IPS-18c (cell line): ENCODE measurements around the gene DGKK.

ENCODE experiments used
- H3K4me3 ChIP-seq: 2 replicates; pipeline ENCODE4 v1.7.0; 2013; ENCODE audit warnings: low read depth, mild to moderate bottlenecking, low read length, moderate library complexity; ENCODE audit not compliant: insufficient read depth
- H3K9me3 ChIP-seq: one replicate; pipeline ENCODE4 v1.6.1; 2013; ENCODE audit warnings: mild to moderate bottlenecking, low read length, moderate library complexity; ENCODE audit not compliant: control insufficient read depth, insufficient read depth

The DGKK gene

GRCh38 chrX:50447535-50447934, 23.1 kb downstream of the DGKK start:
- Histone ChIP-seq H3K9me3 (peaks cover 2% of the 10 kb centered on the region), H3K4me3 (no peak overlapping the region)

GRCh38 chrX:50442426-50443116, 28.1 kb downstream of the DGKK start:
- H3K9me3 ChIP-seq: no peaks in the 10 kb centered on the region
- no peak overlapping the region for H3K4me3 ChIP-seq

GRCh38 chrX:50436797-50437196, 33.8 kb downstream of the DGKK start:
- H3K4me3 ChIP-seq: no peak overlapping the region
- no peaks in the 10 kb centered on the region for H3K9me3 ChIP-seq

GRCh38 chrX:50432829-50433289, 37.8 kb downstream of the DGKK start:
- H3K4me3 ChIP-seq: no peak overlapping the region

GRCh38 chrX:50431623-50432022, 39.0 kb downstream of the DGKK start:
- no peak overlapping the region for H3K4me3 ChIP-seq
- H3K9me3 ChIP-seq: no peaks in the 10 kb centered on the region

More at GRCh38 chrX:50432829-50433289, 37.8 kb downstream of the DGKK start:
- H3K9me3 ChIP-seq: no peaks in the 10 kb centered on the region

- Histone ChIP-seq H3K4me3 (no peak overlapping the region), H3K9me3 (no peaks in the 10 kb centered on the region)
Observed at GRCh38 chrX:50430917-50431575, 39.6 kb downstream of the DGKK start.

- no peaks in the 10 kb centered on the region for H3K9me3 ChIP-seq
- no peak overlapping the region for H3K4me3 ChIP-seq
Observed at GRCh38 chrX:50428174-50428573, 42.5 kb downstream of the DGKK start.

GRCh38 chrX:50407976-50408375, 62.6 kb downstream of the DGKK start:
- H3K4me3 ChIP-seq: no peak overlapping the region
- no peaks in the 10 kb centered on the region for H3K9me3 ChIP-seq

GRCh38 chrX:50403903-50404302, 66.7 kb downstream of the DGKK start:
- no peak overlapping the region for H3K4me3 ChIP-seq

GRCh38 chrX:50402886-50403285, 67.7 kb downstream of the DGKK start:
- H3K4me3 ChIP-seq: no peak overlapping the region
- no peaks in the 10 kb centered on the region for H3K9me3 ChIP-seq

More at GRCh38 chrX:50403903-50404302, 66.7 kb downstream of the DGKK start:
- no peaks in the 10 kb centered on the region for H3K9me3 ChIP-seq

GRCh38 chrX:50393902-50394301, 76.7 kb downstream of the DGKK start:
- Histone ChIP-seq H3K4me3 (no peak overlapping the region), H3K9me3 (peaks cover 3% of the 10 kb centered on the region)

- Histone ChIP-seq H3K9me3 (no peaks in the 10 kb centered on the region), H3K4me3 (no peak overlapping the region)
Observed at GRCh38 chrX:50386520-50386919, 84.1 kb downstream of the DGKK start.

GRCh38 chrX:50381729-50382415, 88.8 kb downstream of the DGKK start:
- Histone ChIP-seq H3K4me3 (no peak overlapping the region), H3K9me3 (peaks cover 4% of the 10 kb centered on the region)

- Histone ChIP-seq H3K4me3 (no peak overlapping the region), H3K9me3 (peaks cover 13% of the 10 kb centered on the region)
Observed at GRCh38 chrX:50375481-50376267, 95.0 kb downstream of the DGKK start.

- H3K9me3 ChIP-seq: peaks cover 11% of the 10 kb centered on the region
- H3K4me3 ChIP-seq: no peak overlapping the region
Observed at GRCh38 chrX:50372966-50373365, 97.7 kb downstream of the DGKK start.

- Histone ChIP-seq H3K4me3 (no peak overlapping the region), H3K9me3 (no peaks in the 10 kb centered on the region)
Observed at GRCh38 chrX:50343917-50344316, 126.7 kb downstream of the DGKK start.

- H3K4me3 ChIP-seq: no peak overlapping the region
- peaks cover 10% of the 10 kb centered on the region for H3K9me3 ChIP-seq
Observed at GRCh38 chrX:50333308-50333707, 137.3 kb downstream of the DGKK start.
